Kidney capillary endothelial cell (primary cell): Measurements from ENCODE around the gene GAB2.
"Not testable (repeated sequence)": the region's sequence is repeated elsewhere in the genome, so short reads cannot be mapped to it uniquely, and the experiment has no call there.

ENCODE experiments used
- DNase-seq: peaks from one replicate; pipeline ENCODE4 v3.0.0-alpha.2; 2018; ENCODE audit warnings: low spot score

The GAB2 gene

DNA sequence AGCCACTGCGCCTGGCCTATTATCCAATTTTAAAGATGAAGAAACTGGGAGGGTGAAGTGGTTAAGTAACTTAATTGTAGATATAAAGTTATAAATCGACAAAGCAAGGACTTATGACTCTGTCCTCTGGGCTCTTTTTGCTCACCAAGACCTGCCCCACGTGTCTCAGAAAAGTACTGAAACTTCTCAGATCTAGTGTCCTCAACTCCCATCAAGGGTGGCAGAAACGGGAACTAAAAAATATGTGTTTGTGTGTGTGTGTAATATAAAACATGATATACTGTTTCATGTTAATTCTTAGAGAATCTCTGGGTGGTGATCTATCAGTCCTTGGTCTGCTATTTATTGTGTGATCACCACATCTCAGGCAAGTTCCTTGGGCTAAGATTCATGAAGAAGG, 104.9 kb downstream of the GAB2 start:
- DNase-seq: no peak

DNA sequence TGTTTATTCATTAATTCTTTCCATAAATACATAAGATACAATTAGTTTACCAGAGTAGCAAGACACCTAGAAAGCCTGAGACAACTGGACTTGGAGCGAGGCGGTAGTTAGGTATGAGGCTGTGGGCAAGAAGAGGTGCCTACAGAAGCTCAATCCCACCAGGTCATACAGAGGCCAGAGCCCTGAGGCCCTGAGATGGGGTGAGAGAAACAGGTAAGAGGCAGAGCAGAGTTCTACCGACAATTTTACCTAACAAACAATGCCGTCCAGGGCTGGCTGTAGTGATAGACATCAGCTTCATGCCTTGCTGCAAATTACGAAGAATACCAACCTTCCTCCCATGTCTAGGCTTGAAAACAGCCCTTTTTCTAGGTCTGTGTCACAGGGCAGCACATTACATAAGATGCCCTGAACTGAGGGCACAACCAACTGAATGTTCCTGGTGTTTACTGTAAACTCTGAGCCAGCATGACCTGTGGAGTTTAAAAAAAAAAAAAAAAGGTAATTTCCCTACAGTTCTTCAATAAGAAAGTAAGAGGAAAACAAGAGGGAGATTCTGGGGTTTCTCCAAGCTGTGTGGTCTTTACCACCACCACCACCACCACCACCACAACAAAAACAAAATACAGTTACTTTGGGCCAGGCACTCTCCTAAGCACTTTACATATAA, 105.8 kb downstream of the GAB2 start:
- no peak for DNase-seq

DNA sequence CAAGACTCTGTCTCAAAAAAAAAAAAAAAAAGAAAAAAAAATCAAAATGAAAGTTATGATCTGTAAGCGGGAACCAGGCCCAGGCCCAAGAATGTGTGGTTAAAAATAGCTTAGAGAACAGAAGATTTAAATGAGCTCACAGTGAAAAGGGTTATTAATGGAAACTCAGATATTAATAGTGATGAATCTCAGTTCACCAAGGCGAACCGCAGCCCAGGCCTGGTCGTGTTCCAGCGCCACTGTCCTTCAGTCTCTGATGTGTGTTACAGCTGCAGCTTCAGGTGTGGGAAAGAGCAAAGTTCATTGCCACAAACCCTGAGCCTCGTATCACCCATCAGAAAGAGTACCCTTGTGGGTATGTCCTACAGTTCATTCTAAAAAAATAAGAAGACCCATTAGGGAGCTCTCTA, 107.1 kb downstream of the GAB2 start:
- no peak for DNase-seq

DNA sequence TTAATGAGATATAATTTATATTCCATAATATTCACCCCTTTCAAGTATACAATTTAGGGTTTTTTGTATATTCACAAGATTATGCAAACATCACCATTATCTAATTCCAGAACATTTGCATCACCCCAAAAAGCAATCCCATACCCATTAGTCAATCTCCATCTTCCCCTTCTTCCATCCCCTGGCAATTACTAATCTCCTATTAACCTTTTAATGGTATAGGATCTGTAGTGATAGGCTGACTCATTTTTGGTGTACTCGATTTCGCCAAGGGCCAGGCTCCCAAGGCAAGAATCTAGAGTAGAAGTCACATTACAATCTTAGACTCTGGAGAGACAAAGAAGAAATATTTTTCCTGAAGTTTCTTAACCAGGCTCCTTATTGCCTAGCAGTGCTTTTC, 113.4 kb downstream of the GAB2 start:
- no peak for DNase-seq

DNA sequence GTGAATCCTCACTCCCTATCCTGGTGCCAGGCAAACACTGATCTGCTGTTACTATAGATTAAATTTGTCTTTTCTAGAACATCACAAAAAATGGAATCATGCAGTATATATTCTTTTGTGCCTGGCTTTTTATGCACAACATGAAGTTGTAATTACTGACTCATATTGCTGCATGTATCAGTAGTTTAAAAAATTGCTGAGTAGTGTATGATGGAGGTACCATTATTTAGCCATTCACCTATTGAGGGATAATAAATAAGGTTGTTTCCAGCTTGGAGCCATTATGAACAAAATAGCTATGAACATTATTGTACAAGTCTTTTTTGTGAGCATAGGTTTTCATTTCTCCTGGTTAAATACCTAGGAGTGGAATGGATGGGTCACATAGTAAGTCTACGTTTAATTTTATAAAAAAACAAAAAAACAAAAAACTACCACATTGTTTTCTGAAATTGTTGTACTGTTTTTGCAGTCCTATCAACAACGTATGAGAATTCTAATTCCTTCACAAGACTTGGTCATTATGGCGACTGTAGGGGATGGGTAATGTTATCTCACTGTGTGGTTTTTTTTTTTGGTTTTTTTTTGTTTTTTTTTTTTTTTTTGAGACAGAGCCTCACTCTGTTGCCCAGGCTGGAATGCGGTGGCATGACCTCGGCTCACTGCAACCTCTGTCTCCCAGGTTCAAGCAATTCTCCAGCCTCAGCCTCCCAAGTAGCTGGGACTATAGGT, 117.3 kb downstream of the GAB2 start:
- DNase-seq: no peak

DNA sequence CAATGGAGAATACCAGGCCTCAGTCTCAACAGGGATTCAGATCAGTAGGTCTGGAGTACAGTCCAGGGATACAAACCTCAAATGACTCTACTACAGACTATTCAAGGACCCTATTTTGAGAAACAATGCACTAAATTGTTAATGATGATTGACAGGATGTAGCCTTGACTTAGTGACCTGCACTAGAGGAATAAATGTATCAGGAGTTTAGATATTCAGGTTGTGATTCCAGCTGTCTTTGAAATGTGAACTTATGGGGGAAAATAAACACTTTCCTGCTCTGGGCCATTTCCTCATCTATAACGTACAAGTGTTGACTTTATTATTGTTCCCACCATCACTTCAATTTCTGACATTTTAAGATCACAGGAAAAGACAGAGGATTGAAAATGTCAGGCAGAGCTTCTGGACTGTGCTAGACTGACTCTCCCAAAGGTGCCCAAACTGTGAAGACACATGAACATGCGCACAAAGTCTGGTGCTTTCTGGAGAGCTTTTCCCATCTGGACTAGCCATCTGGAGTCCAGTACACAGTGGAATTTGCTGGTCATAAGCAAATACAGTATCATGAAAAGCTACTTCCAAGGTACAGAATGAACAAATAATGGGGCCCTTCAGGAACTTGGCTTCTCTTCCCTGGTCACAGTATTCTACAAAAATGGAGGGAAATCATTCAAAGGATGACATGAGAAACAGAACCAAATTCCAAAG, 118.5 kb downstream of the GAB2 start:
- DNase-seq: no peak

DNA sequence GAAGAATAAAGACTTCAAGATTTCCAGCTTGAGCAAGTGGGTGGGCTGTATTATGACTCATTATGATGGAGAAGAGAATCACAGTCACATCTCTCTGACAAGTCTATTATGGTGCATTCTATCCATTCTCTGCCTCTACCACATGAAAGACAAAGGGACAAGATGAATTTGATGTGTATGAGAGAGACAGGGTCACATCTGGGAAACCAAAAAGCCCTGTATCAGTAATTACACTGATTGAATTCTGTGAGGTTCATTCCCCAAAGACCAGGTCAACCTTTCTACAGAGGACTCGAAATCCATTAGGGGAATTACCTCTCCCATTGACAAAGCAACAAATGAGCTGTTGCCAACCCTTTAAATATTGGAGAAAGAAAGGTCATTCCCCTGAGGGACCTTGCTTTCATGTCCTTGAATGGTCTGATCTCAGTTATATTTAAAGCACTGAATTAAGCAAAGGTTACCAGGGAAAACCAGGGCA, 119.3 kb downstream of the GAB2 start:
- no peak for DNase-seq

DNA sequence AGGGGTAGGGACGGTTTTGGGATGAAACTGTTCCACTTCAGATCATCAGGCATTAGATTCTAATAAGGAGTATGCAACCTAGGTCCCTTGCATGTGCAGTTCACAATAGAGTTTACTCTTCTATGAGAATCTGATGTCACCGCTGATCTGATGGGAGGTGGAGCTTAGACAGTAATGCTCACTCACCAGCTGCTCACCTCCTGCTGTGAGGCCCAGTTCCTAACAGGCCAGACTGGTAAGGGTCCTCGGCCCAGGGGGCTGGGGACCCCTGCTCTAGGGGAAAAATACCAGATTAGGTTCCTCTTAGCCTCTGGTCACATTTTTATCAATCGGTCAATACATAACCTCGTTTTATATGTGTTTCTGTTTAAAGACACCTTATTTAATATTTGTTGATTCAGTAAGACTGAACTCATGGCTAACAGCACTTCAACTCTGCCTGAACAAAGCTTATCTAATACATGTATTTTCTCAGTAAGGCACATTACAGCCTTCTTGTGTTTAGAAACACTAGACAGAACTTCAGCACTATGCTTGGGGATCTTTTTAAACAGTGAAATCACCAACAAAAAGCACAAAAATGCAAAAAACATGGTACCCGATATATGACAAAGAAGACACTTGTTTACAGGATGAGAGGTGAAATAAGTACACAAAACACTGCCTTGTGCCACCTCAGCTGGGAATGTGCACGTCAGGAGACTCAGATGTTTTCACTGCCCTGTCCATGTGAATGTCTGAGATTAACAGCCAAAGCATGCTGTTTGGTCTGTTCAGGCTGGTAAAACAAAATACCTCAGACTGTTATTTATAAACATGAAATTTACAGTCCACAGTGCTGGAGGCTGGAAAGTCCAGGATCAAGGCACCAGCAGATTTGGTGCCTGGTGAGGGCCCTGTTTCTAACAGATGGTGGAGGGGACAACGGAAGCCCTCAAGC, 121.4 kb downstream of the GAB2 start:
- no peak for DNase-seq

DNA sequence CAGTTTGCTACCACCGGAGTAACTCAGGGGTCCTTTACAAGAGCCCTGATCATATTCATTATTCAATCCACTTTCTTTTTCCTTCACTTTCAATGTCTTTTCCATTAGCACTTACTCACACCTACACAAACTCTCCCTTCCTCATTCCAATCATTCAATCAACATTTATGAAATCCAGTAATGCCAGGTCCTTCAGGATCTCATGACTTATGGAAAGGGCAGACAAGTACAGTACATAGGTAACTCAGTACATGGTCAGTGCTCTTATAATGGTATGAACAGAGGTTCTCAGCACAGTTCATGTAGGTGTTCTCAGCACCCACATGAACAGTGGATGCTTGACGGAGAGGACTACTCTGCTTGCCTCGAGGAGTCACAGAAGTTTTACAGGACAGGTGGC, 122.3 kb downstream of the GAB2 start:
- no peak for DNase-seq

DNA sequence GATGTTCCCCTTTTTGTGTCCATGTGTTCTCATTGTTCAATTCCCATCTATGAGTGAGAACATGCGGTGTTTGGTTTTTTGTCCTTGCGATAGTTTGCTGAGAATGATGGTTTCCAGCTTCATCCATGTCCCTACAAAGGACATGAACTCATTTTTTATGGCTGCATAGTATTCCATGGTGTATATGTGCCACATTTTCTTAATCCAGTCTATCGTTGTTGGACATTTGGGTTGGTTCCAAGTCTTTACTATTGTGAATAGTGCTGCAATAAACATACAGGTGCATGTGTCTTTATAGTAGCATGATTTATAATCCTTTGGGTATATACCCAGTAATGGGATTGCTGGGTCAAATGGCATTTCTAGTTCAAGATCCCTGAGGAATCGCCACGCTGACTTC, 123.5 kb downstream of the GAB2 start:
- DNase-seq: not testable (repeated sequence)

DNA sequence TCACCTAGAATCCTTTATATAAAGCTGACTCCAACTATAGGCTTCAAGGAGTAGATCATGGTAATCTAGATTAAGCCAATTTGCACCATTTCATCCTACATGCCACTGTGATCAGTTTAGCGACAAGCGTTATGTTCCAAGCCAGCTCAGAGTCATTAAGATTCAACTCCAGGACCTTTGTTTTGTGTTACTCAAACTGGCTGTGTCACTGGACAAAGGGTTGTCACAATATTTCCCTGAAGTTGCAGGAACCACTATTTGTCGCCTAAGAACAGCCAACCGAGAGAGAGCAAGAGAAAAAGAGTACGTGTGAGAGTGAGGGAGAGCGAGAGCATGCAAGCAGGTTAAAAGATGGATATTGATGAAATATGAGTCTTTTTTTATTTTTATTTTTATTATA, 124.1 kb downstream of the GAB2 start:
- no peak for DNase-seq

DNA sequence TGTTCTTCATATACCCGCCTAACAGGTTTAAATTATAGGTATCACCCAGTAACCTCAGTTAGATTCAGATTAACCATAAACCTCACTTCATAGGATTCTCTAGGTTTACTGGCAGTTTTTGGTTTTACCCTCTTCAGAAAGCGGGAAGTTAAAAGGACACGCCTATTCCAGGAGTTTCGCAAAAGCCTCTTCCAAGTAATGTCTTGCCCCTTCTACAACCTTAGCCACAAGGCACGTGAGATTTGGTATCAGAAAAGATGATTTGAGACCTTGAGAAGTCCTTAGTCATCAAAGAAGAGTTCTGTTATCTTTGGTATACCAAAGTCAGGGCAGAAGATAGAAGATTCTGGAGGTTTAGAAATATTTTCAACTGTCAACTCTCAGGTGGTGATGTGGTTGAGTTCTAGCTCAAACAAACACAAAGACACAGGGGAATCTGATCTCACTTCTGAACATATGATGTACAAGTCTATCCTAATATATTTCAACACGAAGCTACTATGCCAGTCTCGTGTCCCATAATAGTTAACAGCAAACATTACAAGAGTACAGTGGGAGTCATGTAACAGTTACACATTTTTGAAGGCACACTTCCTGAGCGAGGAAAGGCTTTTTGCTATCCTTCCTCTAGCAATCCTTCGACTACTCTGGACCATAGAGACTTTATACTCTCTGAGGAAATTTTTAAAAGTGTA, 125.4 kb downstream of the GAB2 start:
- no peak for DNase-seq

DNA sequence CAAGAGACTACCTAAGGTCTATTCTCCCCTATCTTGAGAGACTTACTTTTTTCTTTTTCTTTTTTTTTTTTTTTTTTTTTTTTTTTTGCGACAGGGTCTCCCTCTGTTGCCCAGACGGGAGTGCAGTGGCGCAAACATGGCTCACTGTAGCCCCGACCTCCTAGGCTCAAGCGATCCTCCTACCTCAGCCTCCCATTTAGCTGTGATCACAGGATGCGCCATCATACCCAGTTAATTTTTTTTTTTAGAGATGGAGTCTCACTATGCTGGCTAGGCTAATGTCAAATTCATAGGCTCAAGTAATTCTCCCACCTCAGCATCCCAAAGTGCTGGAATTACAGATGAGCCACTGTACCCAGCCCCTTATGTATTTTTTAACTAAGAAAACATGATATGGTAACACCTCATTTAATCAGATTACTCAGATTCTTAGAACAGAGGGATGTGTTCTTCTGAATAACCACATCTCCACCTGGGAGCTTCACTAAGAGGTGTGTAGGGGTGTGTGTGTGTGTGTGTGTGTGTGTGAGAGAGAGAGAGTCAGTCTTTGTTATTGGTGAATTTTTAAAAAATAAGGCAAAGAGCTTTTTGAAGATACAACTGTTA, 126.0 kb downstream of the GAB2 start:
- no peak for DNase-seq

DNA sequence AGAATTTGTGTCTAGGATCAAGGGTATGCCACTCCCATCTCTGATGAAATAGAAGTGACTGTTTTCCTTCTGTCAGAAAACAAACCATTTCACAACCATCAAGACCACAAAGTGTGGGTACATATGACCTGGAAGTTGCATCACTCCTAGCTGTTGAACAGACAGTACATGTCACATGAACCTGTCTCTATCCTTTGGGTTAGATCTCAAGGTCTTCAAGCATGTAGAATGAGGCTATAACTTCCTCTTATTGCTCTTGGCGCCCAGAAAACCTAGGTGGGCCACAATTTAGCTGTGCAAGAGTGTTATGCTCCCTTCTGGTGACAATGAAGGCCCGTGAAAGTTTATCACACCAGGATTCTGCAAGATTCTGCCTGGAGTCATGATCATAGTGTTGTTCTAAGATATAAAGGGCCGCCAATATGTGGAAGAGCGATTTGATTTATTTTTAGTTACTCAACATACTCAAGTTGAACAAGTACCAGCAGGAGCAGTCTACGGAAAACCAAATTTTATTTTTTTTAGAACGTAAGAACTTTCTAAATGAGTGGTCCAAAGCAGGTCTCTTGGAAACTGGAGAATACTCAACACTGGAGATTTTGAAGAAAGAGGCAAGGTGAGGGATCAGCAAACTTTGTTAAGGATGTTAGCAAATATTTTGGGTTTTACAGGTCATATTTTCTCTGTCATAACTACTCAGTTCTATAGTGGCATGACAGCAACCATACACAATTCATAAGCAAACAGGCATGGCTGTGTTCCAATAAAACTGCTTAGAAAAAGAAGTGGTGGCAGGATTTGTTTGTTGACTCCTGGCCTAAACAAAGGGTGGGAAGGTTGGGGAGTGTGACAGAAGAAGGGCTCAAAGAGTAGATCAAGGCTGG, 127.1 kb downstream of the GAB2 start:
- DNase-seq: no peak

DNA sequence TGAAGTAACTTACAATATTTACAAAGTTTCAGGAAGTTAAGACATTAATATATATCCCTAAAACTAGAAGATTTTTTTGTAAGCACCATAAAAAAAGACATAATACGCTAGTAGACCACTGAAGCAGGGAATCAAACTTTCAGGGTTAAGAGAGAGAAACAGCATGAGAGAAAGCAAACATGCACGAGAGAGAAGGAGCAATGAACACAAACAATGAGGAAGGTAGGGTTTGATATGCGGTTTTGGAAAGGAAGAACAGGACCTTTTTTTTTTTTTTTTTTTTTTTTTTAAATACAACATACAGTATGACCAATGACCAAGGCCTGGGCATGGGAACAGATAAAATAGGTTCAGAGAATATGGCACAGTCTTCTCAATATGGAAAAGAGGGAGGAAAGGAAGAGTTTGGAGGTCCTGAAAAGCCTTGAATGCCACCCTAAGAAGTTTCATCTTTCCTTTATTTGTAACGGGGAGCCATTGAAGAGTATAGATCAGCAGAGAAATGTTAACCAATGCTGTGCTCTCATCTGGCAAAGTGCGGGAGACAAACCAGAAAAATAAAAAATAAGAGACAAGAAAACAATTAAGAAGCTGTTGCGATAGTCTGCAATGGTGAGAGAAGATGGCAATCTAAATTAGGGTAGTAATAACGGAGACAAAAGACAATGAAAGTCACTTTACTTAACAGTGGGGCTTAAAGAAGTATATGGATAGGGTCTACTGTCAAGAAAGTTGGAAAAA, 127.9 kb downstream of the GAB2 start:
- DNase-seq: no peak

DNA sequence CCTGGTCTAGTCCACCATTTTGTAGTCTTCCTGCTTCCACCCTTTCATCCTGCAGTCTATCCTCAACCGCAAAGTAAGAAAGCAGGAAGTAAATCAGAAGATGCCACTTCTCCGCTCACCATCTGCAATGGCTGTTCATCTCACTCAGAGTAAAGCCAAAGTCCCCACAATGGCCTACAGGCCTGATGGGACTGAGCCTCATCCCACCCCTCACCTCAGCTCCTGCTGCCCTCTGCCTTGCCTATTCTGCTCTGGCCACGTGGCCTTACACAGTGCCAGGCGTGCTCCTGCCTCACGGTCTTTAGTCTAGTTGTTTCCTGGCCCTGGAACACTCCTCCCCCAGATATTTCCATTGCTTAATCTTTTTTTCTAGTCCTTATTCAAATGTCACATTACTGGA, 133.4 kb downstream of the GAB2 start:
- DNase-seq: no peak

DNA sequence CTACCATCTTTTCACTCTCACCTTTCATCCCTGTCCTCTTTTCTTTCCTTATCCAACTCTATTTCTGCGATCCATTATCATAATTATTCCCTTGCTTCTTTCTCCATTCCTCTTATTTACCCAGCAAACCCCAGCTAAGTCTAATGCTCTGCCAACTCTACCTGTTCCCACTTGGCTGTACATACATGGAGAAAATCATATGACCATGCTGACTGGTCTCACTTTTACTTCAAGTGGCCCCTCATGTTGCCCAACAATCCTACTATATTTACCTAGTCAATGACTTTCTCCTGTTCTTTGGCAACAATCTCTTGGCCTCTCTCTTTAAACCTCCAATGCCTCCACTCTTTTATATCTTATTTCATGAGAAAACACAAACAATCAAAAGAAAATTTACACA, 134.8 kb downstream of the GAB2 start:
- no peak for DNase-seq

DNA sequence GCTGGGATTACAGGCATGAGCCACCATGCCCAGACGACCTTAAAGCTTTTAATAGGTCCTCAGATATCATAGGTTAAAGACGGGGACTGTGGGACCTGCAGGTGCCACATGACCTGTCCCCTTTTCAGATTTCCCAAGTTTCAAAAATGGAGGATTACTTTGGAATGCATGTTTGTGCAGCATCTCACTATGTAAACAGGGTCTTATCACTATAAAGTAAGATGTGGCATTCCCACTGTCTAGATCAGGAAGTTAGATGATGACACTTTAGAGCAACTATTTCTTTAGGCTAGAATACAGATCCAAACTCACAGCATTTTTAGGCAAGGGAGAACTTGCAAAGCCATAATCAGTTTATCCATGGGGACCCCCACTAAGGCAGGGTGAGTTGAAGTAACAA, 136.1 kb downstream of the GAB2 start:
- no peak for DNase-seq

DNA sequence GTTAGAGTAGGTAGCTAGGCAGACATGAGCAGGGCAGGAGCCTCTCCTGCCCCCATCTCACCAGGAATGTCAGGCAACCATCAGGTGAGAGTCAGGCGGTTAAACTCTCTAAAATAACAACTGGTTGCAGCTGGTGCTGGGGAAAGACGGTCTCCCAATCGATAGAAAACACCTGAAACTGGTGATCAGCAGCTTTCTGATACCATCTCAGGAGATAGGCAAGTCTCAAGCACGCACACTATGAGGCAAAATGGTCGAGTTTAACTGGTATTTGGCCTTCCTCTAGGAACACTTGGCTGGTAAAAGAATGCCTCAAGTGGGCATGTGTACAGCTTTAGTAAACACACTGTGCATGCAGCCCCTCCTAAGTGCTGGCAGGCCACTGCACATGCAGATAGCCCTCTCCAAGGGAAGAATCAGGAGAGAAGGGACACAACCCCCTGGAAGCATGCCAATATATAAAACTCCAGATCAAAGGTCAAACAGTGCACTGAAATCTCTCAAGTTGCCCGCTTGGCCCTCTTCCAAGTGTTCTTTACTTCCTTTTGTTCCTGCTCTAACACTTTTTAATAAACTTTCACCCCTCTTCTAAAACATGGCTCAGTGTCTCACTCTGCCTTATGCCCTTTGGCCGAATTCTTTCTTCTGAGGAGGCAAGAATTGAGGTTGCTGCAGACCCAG, 140.2 kb downstream of the GAB2 start:
- no peak for DNase-seq
